HG02610 (cell line): ENCODE measurements around the gene SERPINE2.

Experiments used
- ATAC-seq: cut with Tn5 transposase; IDR thresholded peaks from one replicate; pipeline ENCODE4 v1.9.1; 2021; ENCODE audit warnings: mild to moderate bottlenecking, moderate library complexity; ENCODE audit not compliant: unreplicated experiment

Gene SERPINE2

DNA sequence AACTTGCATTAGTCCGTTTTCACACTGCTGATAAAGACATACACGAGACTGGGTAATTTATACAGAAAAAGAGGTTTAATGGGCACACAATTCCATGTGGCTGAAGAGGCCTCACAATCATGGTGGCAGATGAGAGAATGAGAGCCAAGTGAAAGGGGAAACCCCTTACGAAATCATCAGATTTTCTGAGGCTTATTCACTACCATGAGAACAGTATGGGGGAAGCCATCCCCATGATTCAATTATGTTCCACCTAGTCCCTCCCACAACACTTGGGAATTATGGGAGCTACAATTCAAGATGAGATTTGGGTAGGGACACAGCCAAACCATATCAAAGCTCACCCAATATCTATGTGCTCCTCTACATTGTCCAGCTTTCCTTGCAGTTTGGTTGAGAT is 16.0 kb upstream of the SERPINE2 start:
- no peak for ATAC-seq

DNA sequence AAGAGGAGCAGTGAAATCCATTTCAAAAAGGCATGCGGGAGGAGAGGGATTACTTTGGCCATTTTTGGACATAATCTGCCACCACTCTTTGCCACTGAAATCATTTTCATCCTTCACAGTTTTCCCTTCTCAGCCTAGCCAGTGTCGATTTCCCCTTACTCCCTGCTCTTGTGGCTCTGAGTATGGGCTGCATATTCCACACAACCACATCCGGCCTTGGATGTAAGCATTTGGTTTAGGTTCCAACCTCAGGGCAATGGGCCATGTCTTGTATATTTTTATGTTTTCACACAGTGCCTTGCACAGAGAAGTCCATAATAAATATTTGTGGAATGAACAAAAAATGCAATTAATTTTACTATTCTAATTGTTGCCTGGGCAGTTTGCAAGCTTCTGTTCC is 7.7 kb upstream of the SERPINE2 start:
- ATAC-seq, result no peak

DNA sequence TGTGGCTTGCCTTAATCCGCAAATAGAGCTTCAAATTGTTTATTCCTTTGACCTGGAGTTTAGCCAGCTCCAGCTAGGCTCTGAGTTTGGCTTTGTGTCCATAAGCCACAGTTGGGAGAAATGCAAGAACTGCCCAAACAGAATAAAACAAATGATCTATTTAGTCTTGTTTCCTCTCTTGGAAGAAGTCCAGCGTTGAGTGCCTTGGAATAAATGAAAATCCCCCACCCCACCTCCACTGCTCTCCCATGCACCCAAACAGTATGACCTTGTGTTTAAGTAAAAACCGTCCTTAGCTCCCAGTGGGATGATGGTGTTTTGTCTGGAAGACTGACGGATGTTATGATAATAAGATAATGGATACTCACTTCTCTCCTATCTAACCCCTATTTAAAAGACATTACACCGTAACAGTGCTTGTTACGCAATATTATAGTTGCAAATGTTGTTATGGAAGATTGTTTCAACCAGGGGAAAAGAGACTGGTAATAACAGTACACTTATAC is 3.2 kb upstream of the SERPINE2 start:
- ATAC-seq, result no peak

DNA sequence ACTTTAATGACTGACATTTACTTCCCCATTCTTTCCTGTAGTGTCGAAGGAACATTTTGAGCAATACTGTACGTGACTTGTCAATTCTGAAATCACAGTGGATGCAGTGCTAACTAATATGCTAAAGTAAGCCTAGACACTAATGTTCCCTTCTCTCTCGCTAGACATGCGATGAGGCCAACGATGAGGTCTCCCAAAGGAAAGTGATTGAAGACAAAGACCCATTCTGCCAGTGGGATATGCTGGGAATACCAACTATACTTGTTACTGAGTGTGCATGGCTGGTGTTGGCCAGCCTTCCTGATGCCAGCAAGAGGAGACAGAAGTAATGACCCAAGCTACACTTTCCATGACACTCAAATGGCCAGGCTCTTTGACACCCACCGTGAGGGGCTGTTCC is 2.5 kb upstream of the SERPINE2 start:
- no peak for ATAC-seq

DNA sequence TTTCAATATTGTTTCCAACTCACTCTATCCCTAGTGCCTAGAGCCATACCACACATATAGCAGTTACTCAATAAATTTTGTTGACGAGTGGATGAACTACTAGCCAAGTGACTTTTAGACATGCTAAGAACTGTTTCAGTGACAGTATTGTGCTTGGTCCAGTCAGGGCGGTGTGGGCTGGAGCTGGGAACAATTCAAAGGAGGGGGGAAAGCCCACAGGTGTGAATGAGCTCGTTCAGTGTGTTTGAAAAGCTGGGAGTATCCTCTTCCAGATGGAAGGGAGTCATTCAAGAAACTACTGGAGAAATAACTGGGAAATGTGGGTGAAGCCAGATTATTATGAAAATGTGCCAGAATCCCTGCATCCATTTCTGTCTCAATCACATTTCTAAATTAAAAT is 1.7 kb upstream of the SERPINE2 start:
- no peak for ATAC-seq

DNA sequence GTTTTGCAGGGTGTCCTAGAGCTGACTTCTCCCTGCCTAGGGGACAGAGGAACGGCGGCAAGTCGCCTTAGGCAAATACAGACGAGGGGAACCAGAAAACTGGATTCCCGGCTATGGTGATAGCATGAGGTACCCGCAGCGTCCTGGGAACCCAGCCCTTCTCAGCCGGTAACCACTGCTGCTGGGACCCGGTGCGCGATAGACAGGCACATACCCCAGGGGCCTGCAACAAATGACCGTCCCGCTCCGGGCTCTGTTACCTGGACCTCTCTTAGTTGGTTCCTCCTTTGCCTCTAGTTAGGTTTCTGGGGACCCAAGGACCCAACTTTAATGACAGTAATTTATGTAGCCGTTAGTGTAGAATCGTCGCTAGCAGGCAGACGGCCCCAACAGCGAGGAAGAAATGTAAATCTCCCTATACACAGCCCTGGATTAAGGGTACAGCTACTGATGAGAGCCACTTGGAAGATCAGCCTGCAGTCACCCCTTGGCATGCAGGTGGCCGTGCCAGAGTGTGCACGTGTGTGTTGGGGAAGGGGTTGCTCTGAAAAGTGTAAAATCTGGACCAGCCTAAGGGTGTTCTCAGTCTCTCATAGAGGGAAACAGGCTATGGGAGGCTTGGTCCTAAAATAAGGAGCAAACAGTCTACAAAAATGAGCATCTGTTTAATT is 819 bp upstream of the SERPINE2 start:
- ATAC-seq, result peak; percentile 8

DNA sequence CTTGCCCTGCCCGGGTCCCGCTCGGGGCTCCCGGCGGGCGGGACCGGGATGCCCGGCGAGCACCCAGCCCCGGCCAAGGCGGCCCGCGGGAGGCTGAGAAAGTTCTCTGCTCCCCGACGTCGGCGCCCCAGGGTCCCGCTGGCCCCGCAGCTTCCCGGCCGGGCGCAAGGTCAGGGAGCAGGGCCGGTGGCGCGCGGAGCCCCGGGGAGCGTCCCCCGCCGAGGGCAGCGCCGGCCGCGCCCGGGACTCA is 331 bp downstream of the SERPINE2 start:
- peak; percentile 33 for ATAC-seq

DNA sequence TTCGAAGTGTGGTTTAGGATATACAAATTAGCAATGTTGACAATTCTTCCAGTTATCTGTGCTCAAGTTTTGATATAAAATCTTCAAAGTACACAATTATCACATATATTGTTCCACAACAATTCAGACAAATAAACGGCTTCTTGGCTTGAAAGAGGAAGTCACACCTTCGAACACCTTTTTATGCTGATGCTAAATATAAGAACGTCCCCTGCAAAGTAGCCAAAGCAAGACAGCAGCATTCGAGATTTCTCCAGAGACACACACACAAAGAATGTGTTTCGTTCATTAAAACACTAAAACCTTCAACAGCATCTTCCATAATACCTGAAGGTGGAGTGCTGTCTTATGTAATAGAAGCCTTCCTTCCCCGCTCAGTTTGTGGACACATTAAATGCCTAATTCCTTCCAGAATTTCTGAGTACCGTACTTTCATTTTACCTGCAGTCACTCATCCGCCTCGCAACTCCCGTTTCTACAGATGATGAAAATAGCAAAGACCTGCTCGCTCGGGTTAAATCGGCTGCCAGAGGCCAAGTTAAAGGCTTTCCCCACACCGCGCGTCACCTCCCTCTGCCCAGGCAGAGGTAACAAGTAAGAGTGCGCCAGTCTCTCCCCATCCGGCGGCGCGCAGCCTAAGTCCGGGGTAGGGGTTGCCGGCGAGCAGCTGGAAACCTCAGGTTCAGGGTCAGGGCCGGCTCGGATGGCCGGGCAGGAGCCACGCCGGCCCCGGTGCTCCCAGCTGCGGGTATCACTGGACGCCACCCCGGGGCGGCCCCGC is 847 bp downstream of the SERPINE2 start:
- peak; percentile 40 for ATAC-seq

DNA sequence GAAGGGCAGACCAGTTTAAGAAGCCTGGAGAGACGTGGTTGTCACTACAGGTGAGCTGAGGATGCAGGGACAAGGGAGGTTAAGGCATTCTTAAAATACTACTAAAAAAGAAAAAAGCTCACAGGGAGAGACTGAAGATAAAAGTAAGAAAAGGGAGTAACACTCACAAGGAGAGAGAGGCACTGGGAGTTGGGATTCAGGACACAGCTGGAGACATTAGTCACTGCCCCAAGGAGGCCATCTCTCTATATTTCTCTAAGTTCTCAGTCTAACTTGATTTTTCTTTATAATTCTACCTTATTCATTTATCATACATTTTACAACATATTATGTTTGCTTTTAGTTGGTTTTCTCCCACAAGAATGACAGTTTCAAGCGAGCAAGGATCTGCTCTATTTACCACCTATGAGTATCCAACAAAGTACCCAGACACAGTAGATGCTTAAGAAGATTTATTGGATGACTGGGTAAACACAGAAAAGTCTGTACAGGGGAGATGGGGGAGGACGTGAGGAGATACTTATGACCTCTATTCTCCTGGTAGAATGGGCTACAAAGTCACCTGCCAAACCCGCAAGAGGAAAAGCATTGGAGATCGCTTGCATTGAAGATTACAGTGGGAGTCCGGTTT is 2.2 kb downstream of the SERPINE2 start:
- no peak for ATAC-seq

DNA sequence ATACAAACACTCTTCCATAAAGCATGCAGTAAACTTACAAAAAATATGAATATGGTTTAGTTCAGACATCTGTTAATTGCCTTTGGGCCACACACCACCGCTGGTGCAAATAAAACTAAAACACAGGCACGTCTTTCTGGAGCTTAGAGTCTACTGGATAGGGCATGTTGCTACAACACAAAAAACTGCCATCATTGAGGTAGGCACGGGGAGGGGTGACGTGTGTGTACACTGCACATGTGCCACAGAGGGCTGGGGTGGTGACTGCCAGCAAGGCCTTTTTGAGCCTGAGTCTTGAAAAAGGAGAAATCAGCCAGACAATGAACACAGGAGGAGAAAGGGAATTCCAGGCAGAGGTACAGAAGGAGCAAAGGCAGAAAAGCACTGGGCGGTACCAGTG is 5.1 kb downstream of the SERPINE2 start:
- ATAC-seq, result no peak

DNA sequence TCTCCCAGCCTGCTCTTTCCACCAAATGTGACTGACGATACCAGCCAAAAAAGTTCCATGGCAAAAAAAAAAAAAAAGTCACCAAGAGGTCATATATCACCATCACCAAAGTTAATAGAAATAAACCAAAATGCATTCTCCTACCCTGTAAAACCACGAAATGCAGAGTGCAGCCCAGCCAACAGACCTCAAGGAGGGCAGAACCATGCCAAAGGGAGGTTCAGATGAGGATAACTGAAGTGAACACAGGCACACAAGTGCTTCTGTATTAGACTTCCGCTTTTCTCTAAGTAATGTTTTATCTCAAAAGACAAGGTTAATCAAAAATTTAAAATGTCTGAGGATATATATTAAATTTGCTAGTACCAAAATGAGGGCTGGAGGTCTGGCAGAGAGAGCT is 5.5 kb downstream of the SERPINE2 start:
- ATAC-seq, result no peak

DNA sequence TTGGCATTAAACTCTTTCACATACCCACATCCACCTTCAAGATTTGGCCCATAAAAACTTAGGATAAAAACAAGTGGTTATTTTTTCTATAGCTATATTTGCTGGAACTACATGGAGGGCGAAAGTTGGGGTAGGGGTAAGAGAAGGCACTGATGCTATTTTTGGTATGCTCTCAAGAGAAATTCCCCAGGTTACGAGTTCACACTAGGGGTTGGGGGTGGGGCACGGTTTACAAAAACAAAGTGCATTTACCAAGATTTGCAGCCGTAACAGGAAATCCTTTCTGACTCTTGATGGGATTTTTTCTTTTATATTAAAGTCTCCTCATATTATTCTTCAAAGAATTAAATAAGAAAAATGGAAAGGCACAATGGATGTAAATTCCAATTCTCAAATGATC is 6.8 kb downstream of the SERPINE2 start:
- ATAC-seq, result no peak

DNA sequence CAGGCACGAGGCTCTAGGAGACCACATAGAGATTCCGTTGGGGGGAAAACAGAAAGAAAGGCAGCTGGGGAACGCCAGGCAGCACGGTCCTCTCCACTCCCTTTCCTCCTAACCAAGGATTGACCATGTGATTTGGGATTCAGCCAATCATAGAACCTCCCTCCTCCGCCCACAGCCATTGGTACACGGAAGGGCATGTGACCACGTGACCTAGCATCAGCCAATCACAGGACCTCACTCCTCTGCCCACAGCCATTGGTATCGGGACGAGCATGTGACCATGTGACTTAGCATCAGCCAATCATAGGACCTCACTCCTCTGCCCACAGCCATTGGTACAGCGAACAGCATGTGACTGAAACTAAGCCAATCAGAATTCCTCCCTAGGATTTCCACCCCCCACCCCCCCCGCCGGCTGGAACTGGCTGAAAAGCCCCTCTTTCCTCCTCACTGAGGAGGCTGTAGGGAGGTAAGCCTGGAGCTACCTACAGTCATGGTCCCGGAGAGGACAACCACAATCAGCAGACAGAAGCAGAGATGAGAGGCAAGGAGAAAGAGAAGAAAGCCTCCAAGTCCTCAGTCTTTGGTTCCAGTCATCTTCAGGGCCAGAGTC is 7.6 kb downstream of the SERPINE2 start:
- ATAC-seq, result no peak

DNA sequence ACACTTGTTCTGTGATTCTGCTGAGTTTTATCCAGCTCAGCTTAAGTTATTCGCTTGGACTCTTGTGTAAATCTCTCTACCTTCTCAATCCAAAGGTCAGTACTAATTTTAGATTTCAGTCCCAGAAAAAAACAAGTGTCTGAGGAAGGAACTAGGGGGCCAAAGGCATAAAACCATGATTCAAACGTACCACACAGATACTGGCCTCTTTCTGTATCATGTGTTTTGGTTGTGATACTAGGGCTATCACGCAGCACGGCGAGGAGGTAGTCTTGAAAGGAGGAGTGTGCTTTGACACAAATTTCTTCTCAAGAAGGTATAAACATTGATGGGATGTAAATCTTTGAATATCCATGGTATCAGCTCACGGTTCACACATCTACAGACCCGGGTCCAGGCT is 8.3 kb downstream of the SERPINE2 start:
- no peak for ATAC-seq

DNA sequence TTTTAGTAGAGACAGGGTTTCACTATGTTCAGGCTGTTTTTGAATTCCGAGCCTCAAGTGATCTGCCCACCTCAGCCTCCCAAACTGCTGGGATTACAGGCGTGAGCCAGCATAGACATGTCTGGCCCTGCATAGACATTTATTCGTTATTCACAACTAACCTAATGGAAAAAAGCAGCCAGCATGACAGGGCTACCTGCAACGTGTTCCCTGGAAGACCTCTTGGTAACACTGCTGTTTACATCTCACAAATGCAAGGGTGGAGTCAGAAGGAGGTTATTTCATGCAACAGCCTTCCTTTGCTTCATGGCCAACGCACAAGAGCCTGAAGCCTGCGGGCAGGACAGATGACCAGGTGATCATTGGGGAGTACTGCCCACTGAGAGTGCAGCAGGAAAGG is 9.2 kb downstream of the SERPINE2 start:
- no peak for ATAC-seq

DNA sequence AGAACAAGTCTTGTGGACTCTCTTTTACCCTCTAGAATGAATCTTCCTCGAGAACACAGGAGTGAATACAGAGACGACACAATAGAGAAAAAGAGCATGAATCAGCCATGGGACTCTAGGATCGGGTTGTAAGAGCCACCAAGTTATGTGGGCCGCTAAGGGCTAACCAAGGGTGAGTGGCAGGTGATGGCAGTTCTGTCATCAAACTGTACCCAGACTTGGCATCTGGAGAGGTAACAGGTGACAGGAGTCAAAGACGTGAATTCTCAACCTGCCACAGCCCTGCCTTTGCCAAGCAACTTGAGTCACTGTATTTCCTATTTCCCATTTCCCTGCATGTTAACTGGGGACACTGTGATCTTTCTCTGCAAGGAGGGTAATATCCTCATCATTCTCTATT is 11.2 kb downstream of the SERPINE2 start:
- no peak for ATAC-seq

DNA sequence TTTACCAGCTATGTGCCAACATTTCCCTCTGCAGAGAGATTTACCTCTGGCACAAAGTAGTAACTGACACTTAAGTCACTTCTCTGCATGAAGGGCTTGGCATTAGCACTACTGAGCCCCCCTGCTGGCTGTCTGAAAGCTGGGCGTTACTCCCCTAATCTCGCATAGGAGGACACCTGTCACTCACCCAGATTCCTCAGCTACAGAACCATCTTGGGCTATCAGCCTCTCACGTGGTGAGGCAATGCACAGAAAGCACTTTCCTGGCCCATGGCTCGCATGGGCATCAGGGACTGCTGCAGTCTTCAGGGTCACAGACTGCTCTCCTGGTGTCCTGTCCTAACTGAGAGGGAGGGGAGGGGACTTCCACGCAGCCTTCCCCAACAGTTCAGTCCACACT is 12.0 kb downstream of the SERPINE2 start:
- no peak for ATAC-seq

DNA sequence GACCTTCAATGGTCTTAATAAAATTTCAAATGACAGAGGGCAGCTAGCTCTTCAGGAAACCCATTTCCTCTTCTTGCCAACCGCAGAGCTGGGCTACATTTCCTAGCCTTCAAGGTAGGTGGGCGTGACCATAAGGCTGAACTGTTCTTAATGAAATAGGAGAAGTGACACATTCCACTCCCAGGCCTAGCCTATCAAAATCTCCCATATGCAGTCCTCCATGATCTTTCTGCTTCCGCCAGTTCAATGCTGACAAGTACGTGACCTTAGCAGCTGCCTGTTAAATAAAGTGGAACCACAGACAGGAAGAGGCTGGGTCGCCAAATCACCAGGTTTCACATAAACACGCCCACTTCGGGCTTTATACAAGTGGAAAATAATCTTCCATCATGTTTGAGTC is 13.2 kb downstream of the SERPINE2 start:
- peak; percentile 87 for ATAC-seq

DNA sequence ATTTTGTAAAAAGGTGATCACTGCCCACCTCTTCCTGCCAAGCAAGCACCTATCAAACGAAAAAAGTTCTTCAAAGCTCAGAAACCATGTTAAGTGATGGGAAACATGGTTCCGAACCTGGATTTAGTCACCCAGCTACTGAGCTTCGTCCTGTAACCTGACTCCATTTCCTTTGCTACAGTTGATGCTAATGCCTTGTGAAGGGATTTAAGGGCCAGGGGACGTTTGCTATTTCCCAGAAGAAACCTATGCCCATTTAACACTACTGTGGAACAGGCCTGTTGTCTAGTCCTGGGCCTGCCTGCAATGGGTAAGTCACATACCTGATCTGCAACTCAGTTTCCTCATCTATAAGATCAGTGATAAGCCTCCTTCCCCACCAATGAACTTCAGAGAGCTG is 14.8 kb downstream of the SERPINE2 start:
- no peak for ATAC-seq

DNA sequence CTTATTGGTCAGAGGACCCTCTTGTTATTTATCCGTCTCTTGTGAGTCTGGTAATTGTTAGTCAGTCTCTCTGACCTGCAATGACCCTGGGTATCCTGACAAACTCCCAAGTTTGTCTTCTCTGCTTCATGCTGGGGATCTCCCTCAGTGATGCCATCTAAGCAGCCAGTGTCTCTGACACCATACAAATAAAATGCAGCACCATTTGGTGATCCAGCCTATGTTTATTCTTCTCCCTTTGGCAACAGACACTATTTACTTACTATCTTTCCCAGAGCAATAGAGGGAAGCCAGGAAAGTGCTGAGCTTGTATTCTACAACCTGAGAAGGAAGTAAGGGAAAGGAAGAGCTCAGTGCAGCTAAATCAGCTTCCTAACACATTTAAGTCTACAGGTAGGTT is 15.9 kb downstream of the SERPINE2 start:
- no peak for ATAC-seq

DNA sequence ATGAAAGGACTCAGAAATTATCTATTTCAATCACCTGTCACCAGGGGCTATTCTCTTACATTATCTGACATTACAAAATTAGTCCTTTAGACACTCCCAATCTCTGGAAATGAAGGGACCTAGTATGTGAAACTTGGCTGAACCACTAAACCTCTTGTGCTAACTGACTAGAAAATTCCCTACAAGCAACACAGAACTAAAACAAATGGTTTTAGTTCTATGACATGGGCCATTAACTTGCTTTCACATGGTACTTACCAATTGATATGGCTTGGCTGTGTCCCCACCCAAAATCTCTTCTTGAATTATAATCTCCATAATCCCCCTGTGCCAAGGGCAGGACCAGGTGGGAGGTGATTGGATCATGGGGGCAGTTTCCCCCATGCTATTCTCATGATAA is 16.6 kb downstream of the SERPINE2 start:
- peak; percentile 49 for ATAC-seq

DNA sequence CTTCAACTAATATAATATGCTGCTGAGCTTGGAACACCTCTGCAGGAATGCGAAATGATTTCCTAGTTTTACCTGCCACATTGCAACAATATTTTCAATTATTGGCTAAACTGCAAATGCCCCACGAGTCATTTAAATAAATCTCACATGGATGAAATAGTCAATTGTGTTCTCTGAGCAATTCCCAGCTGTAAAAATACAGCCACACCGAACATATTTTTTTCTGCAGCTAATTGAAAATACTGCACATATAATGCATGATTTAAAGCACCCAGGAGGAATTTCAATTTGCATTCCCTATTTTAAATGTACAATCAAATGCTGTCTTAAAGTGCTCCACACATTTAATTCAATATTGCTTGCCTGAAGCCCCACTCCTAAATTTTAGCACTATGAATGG is 18.6 kb downstream of the SERPINE2 start:
- no peak for ATAC-seq
